NCI-H1417 treated with DMSO at 0.1 percent for 48 hours (cell line): ENCODE results near the gene SLC25A4.

Source experiments
- DNase-seq: peaks from one replicate; lab custom pipeline; 2025; lab: John Stamatoyannopoulos, UW

Gene SLC25A4

GRCh38 chr4:185120631-185120946 is 22.5 kb upstream of the SLC25A4 start:
- DNase-seq, result no peak

GRCh38 chr4:185122681-185123345 is 20.3 kb upstream of the SLC25A4 start:
- DNase-seq, result no peak

GRCh38 chr4:185124006-185124405 is 19.1 kb upstream of the SLC25A4 start:
- no peak for DNase-seq

GRCh38 chr4:185127021-185127925 is 15.8 kb upstream of the SLC25A4 start:
- no peak for DNase-seq

- DNase-seq, result no peak
Measured at GRCh38 chr4:185128272-185129119, 14.6 kb upstream of the SLC25A4 start.

GRCh38 chr4:185134307-185134869 is 8.7 kb upstream of the SLC25A4 start:
- DNase-seq, result no peak

GRCh38 chr4:185137233-185137925 is 5.7 kb upstream of the SLC25A4 start:
- no peak for DNase-seq

GRCh38 chr4:185138161-185138560 is 4.9 kb upstream of the SLC25A4 start:
- DNase-seq, result no peak

- no peak for DNase-seq
Measured at GRCh38 chr4:185139736-185140135, 3.3 kb upstream of the SLC25A4 start.

GRCh38 chr4:185141777-185142176 is 1.3 kb upstream of the SLC25A4 start:
- no peak for DNase-seq

GRCh38 chr4:185142564-185142911 is 528 bp upstream of the SLC25A4 start:
- no peak for DNase-seq

GRCh38 chr4:185143601-185143969 is 519 bp downstream of the SLC25A4 start:
- DNase-seq, result no peak

GRCh38 chr4:185144601-185145240 is 1.7 kb downstream of the SLC25A4 start:
- no peak for DNase-seq

- DNase-seq, result no peak
Measured at GRCh38 chr4:185145572-185145971, 2.5 kb downstream of the SLC25A4 start.

GRCh38 chr4:185149392-185149791 is 6.3 kb downstream of the SLC25A4 start:
- DNase-seq, result no peak

- DNase-seq, result no peak
Measured at GRCh38 chr4:185151296-185151695, 8.2 kb downstream of the SLC25A4 start.

- DNase-seq, result no peak
Measured at GRCh38 chr4:185165605-185166063, 22.6 kb downstream of the SLC25A4 start.

- DNase-seq, result no peak
Measured at GRCh38 chr4:185167234-185167633, 24.2 kb downstream of the SLC25A4 start.

- DNase-seq, result no peak
Measured at GRCh38 chr4:185171373-185172071, 28.5 kb downstream of the SLC25A4 start.

- no peak for DNase-seq
Measured at GRCh38 chr4:185179488-185179887, 36.4 kb downstream of the SLC25A4 start.

GRCh38 chr4:185182239-185182638 is 39.2 kb downstream of the SLC25A4 start:
- no peak for DNase-seq
